GM12874 (cell line): Measurements from ENCODE around the gene TSC1.

Experiments
- CTCF ChIP-seq: IDR thresholded peaks from 2 replicates; pipeline ENCODE4 v1.5.1; 2011; ENCODE audit warnings: low read depth, mild to moderate bottlenecking, control low read depth, low read length, moderate library complexity; ENCODE audit not compliant: insufficient read depth

Gene TSC1

GRCh38 chr9:132846109-132846917, 98.1 kb downstream of the TSC1 start:
- TF ChIP-seq CTCF: no peak

GRCh38 chr9:132842124-132843044, 102.0 kb downstream of the TSC1 start:
- TF ChIP-seq CTCF: no peak
